GM12878 (cell line): Measurements from ENCODE around the gene GNG13. TPM values are rescaled to one million over a fixed set of nuclear protein-coding genes. Genes with fewer than 3 reads are reported as not detected.

Experiments used
- ATAC-seq: fragments of 200-7000 bp; cut with Tn5 transposase; 3 replicates; pipeline ENCODE4 v1.9.1; 2020; ENCODE audit warnings: mild to moderate bottlenecking, moderate library complexity
- BruUV-seq: library from RNA; stranded (reverse); fragments of 400-500 nt; replicated peaks from 2 replicates; lab custom pipeline; 2021; lab: Mats Ljungman, UMichigan
- CTCF ChIA-PET: fragments of 300-600 bp; sonication (Branson Sonifier 250); formaldehyde crosslinking; extraction: SDS; loops from one replicate; lab custom pipeline; 2021; ENCODE audit warnings: inconsistent platforms; lab: Yijun Ruan, JAX
- POLR2A ChIA-PET: fragments of 350-600 bp; formaldehyde crosslinking; extraction: SDS; loops from one replicate; lab custom pipeline; 2021; ENCODE audit warnings: inconsistent platforms; lab: Charles Lee
- RAD21 ChIA-PET: fragments of 300-600 bp; sonication (Branson Sonifier 250); formaldehyde crosslinking; loops from one replicate; lab custom pipeline; 2023; ENCODE audit warnings: antibody characterized with exemption; ENCODE audit not compliant: unreplicated experiment; lab: Charles Lee
- SMC1A ChIA-PET: fragments of 300-600 bp; sonication (Branson Sonifier 250); formaldehyde crosslinking; loops from one replicate; lab custom pipeline; 2023; ENCODE audit not compliant: unreplicated experiment, uncharacterized antibody; lab: Charles Lee
- DNase-seq: peaks from one replicate; pipeline ENCODE4 v3.0.0-alpha.2; 2011; ENCODE audit warnings: low read depth, low spot score
- FAIRE-seq: peaks from 3 replicates; lab custom pipeline; 2011; peaks lifted over from hg19 to GRCh38; lab: Jason Lieb, UNC
- H2AFZ ChIP-seq: 2 replicates; pipeline ENCODE4 v1.6.0; 2011; ENCODE audit warnings: low read depth, low read length, control low read depth; ENCODE audit not compliant: control insufficient read depth
- H3K27ac ChIP-seq: 2 replicates; pipeline ENCODE4 v1.5.1; 2011; ENCODE audit warnings: control low read depth; ENCODE audit not compliant: control insufficient read depth, insufficient read depth
- H3K27me3 ChIP-seq, 2 experiments: replicated peaks in 1 of 2; 2 replicates each; pipeline versions ENCODE4 v1.6.0 to v1.6.1; 2011; ENCODE audit warnings: low read length in 1 of 2; ENCODE audit not compliant: control insufficient read depth in 2 of 2, insufficient read depth in 2 of 2
- H3K36me3 ChIP-seq, 2 experiments: 2 replicates each; pipeline ENCODE4 v1.5.1; 2011; ENCODE audit warnings: low read length in 1 of 2; ENCODE audit not compliant: control insufficient read depth in 2 of 2, insufficient read depth in 2 of 2
- H3K4me1 ChIP-seq: 2 replicates; pipeline ENCODE4 v1.6.1; 2011; ENCODE audit warnings: mild to moderate bottlenecking, low read length, moderate library complexity, mixed read lengths; ENCODE audit not compliant: control insufficient read depth, insufficient read depth
- H3K4me2 ChIP-seq: 2 replicates; pipeline ENCODE4 v1.6.0; 2011; ENCODE audit warnings: control low read depth; ENCODE audit not compliant: control insufficient read depth, insufficient read depth
- H3K4me3 ChIP-seq: fragments of 200-600 bp; sonication (generic); 2 replicates; pipeline ENCODE4 v1.5.1; 2016
- H3K79me2 ChIP-seq: 2 replicates; pipeline ENCODE4 v1.6.0; 2011; ENCODE audit warnings: low read length; ENCODE audit not compliant: control insufficient read depth, insufficient read depth
- H3K9ac ChIP-seq: 2 replicates; pipeline ENCODE4 v1.8.0; 2011; ENCODE audit warnings: low read length, control low read depth, mixed read lengths; ENCODE audit not compliant: control insufficient read depth, insufficient read depth
- H3K9me3 ChIP-seq: replicated peaks from 3 replicates; pipeline ENCODE4 v1.5.1; 2011; ENCODE audit warnings: mild to moderate bottlenecking, low read length; ENCODE audit not compliant: control insufficient read depth, insufficient read depth
- H4K20me1 ChIP-seq: 2 replicates; pipeline ENCODE4 v1.6.0; 2011; ENCODE audit not compliant: control insufficient read depth, insufficient read depth
- ATF2 ChIP-seq: IDR thresholded peaks from 2 replicates; pipeline ENCODE4 v1.6.1; 2012; ENCODE audit warnings: low read length, inconsistent platforms
- CHD1 ChIP-seq: IDR thresholded peaks from 2 replicates; pipeline ENCODE4 v1.6.1; 2012; ENCODE audit warnings: low read depth, low read length, improper control_type of control experiment
- CTCF ChIP-seq, 3 experiments: IDR thresholded peaks in 2 of 3; conservative IDR thresholded peaks in 1 of 3; 2 replicates each; pipeline ENCODE4 v1.5.1; 2011; ENCODE audit warnings: low read depth in 3 of 3, low read length in 3 of 3, mild to moderate bottlenecking in 3 of 3, control low read depth in 2 of 3, moderate library complexity in 2 of 3, inconsistent platforms in 1 of 3, mixed read lengths in 1 of 3; ENCODE audit not compliant: control insufficient read depth in 2 of 3, insufficient read depth in 1 of 3; ENCODE audit errors: extremely low read depth in 1 of 3
- IKZF1 ChIP-seq: fragments of 450-650 bp; conservative IDR thresholded peaks from 2 replicates; pipeline ENCODE4 v1.6.1; 2017; ENCODE audit warnings: antibody characterized with exemption, mild to moderate bottlenecking
- IRF4 ChIP-seq: IDR thresholded peaks from 2 replicates; pipeline ENCODE4 v1.6.1; 2011; ENCODE audit warnings: low read depth, low read length
- NR2C1 ChIP-seq: fragments of 450-650 bp; IDR thresholded peaks from 2 replicates; pipeline ENCODE4 v1.6.1; 2017; ENCODE audit warnings: antibody characterized with exemption, mild to moderate bottlenecking, moderate library complexity
- POLR2A ChIP-seq: IDR thresholded peaks from 2 replicates; pipeline ENCODE4 v1.6.1; 2011; ENCODE audit warnings: low read depth, mild to moderate bottlenecking, low read length
- SREBF2 ChIP-seq: IDR thresholded peaks from 2 replicates; pipeline ENCODE4 v1.6.1; 2012; ENCODE audit warnings: mild to moderate bottlenecking, low read length
- ZSCAN29 ChIP-seq: fragments of 450-650 bp; IDR thresholded peaks from 2 replicates; pipeline ENCODE4 v1.6.1; 2017; ENCODE audit warnings: mild to moderate bottlenecking, moderate library complexity
- WGBS: methylation state at CpG from one replicate; pipeline ENCODE4 v1.1.6; 2016; ENCODE audit warnings: low lambda C conversion rate; ENCODE audit not compliant: insufficient replicate concordance, insufficient coverage; ENCODE audit errors: missing lambda C conversion rate; 5-methylcytosine and 5-hydroxymethylcytosine counted together
- in situ Hi-C: fragments of 300-500 bp; cut with MboI; formaldehyde crosslinking; loops from 9 replicates; pipeline ENCODE4 v1.14.3; 2018; ENCODE audit warnings: mixed read lengths
- intact Hi-C: fragments of 100-400 bp; cut with micrococcal nuclease; formaldehyde crosslinking; loops from one replicate; pipeline ENCODE4 v1.14.2; 2022; ENCODE audit not compliant: unreplicated experiment
- polyA plus RNA-seq, 11 experiments: library from polyadenylated mRNA; depleted of rRNA in 4 of 11; unstranded in 6 of 11; stranded (reverse) in 5 of 11; fragments of >200 nt; fragmentation: Nextera tagmentation in 4 of 11; fragmentation: Illumina TruSeq in 1 of 11; extraction: Ambion mirVana in 4 of 11; extraction: Trizol in 1 of 11; gene quantifications; 1 replicate in 1 of 11; 2 replicates in 10 of 11; pipeline versions ENCODE4 v1.2.1 to v1.2.3, GENCODE V29; 2011 to 2016; ENCODE audit warnings: inconsistent platforms in 2 of 11, missing spikeins in 2 of 11, low read depth in 1 of 11
- total RNA-seq, 4 experiments: library from RNA; depleted of rRNA in 3 of 4; stranded (reverse); fragments of >200 nt in 3 of 4; fragmentation: Illumina TruSeq in 1 of 4; extraction: Trizol in 1 of 4; gene quantifications; 2 replicates each; pipeline versions ENCODE4 v1.2.1 to v1.2.3, GENCODE V29; 2013 to 2021

GNG13 gene
- total and polyA plus RNA-seq, 10 of the 15 experiments (the other 5 are each of a cell fraction or from before 2014, with no cell fraction given) = not detected

- Histone ChIP-seq H3K4me2 (no peak overlapping the region), H3K36me3 (no peaks in the 10 kb centered on the region; a peak in 1 of 4 replicates), H3K4me3 (no peak overlapping the region), H3K4me1 (no peaks in the 10 kb centered on the region), H3K9me3 (no peaks in the 10 kb centered on the region), H3K79me2 (no peaks in the 10 kb centered on the region), H2AFZ (no peak overlapping the region), H3K27ac (no peak overlapping the region), H4K20me1 (no peaks in the 10 kb centered on the region), H3K9ac (no peak overlapping the region), H3K27me3 (peaks cover 0 to 2% of the 10 kb centered on the region in 2 experiments; a peak in 3 of 4 replicates)
- POLR2A ChIA-PET = no interaction called here
- SMC1A ChIA-PET = no interaction called here
- no peak for FAIRE-seq
- no peak for DNase-seq
- RAD21 ChIA-PET = no interaction called here
- CTCF ChIA-PET = no interaction called here
- in situ Hi-C loops = no loop called here
- BruUV-seq = no TSS peak
- WGBS = 4% methylated on average over 17 of the region's 17 CpGs
- TF ChIP-seq ZSCAN29 = no peak
- TF ChIP-seq POLR2A = peak; percentile 34
- ATAC-seq = peak; percentile 5; the same call in 1 of the 3 replicates
- intact Hi-C loops = no loop called here
Measured at GRCh38 chr16:800834-801511, 439 bp upstream of the GNG13 start.

GRCh38 chr16:799111-799947, 1.2 kb downstream of the GNG13 start:
- H3K4me3 ChIP-seq = no peak overlapping the region
- H3K9ac ChIP-seq = no peak overlapping the region
- H3K4me2 ChIP-seq = no peak overlapping the region
- ChIA-PET POLR2A (no interaction called here), SMC1A (no interaction called here), RAD21 (no interaction called here), CTCF (no interaction called here)
- H3K36me3 ChIP-seq = no peaks in the 10 kb centered on the region; a peak in 2 of 4 replicates
- peaks cover 0 to 2% of the 10 kb centered on the region in 2 experiments; a peak in 3 of 4 replicates for H3K27me3 ChIP-seq
- WGBS = 22% methylated on average over 18 of the region's 22 CpGs
- no peak overlapping the region for H3K27ac ChIP-seq
- ATAC-seq (peak; percentile 32), FAIRE-seq (no peak), DNase-seq (no peak)
- no peaks in the 10 kb centered on the region for H4K20me1 ChIP-seq
- H3K79me2 ChIP-seq = no peaks in the 10 kb centered on the region
- intact Hi-C loops (no loop called here), in situ Hi-C loops (no loop called here)
- H3K9me3 ChIP-seq = no peaks in the 10 kb centered on the region
- no peak overlapping the region for H2AFZ ChIP-seq
- no peaks in the 10 kb centered on the region for H3K4me1 ChIP-seq
- BruUV-seq = no TSS peak
- TF ChIP-seq ATF2 (no peak), IKZF1 (no peak), SREBF2 (no peak), CHD1 (no peak), IRF4 (no peak), NR2C1 (no peak), CTCF (IDR thresholded peaks at IDR 0.05 in 2 of 3, conservative IDR thresholded peaks at IDR 0.05 in 1 of 3; ENCODE audit: control insufficient read depth in 2 of 3, extremely low read depth in 1 of 3, insufficient read depth in 1 of 3, low read depth in 3 of 3, low read length in 3 of 3) (no peak)
